GM21515 (cell line): Measurements from ENCODE around the gene PITX1.
"Not testable (repeated sequence)": the region's sequence is repeated elsewhere in the genome, so short reads cannot be mapped to it uniquely, and the experiment has no call there.

Experiments
- ATAC-seq: cut with Tn5 transposase; IDR thresholded peaks from one replicate; pipeline ENCODE4 v1.9.1; 2021; ENCODE audit not compliant: unreplicated experiment

The PITX1 gene

DNA sequence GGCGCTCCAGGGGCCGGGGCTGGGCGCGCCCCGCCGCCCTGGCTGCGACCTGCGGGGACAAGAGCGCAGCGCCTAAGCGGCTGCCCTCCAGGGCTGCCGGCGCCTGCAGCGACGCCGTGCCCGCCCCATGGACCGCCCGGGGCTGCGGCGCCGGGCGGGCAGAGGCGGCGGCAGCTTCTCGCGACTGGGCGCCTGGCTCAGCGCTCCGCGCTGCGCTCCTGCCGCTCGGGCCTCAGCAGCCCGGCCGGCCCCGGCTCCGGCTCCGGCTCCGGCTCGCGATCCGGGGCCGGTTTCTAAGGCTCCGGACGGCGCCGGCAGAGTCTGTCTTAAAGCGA, at the start of gene PITX1:
TSS of gene PITX1 (minus strand) at position 328 of the 335 bp plus-strand sequence. CDS start 347 bp downstream, outside the sequence.
- ATAC-seq, result no peak

DNA sequence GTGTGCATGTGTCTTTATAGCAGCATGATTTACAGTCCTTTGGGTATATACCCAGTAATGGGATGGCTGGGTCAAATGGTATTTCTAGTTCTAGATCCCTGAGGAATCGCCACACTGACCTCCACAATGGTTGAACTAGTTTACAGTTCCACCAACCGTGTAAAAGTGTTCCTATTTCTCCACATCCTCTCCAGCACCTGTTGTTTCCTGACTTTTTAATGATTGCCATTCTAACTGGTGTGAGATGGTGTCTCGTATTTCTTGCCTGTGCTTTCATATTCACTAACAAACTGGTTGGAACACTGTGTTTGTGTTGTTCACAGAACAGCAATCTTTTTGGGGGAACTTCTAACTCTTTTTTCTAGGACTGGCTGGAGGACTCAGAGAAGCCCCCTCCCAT, 49.3 kb upstream of the PITX1 start:
- ATAC-seq, result not testable (repeated sequence)

DNA sequence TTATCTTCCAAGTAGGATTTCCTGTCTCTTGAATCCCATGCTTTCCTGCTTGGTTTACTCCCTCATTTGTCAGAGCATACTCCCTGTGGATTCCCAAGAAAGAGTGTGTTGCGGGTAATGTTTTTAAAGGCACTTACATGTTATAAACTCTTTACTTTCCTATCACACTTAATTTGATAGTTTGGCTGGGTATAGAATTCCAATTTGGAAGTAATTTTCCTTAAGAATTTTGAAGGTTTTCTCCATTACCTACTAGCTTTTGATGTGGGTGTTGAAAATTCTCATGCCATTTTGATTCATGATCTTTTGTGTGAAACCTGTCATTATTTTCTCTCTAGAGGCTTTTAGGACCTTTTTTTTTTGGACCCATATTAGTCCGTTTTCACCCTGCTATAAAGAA, 47.2 kb upstream of the PITX1 start:
- no peak for ATAC-seq

DNA sequence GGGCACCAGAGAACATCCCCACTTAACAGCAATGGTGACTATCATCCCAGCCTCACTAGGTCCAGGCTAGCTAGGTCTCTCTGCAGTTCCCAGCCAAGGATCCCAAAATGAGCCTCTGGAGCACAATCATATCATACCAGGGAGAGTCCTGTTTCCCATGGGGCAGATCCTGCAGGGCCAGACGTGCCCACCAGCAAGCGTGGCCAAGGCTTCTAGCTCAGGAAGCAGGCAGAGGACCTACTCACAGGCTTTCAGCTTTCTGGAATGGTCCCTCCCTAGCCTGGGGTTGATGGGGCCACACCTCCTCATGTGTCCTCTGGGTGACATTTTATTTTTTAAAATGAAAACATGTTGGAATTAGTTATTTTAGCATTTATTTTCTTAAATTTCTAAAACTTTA, 45.7 kb upstream of the PITX1 start:
- ATAC-seq, result no peak

DNA sequence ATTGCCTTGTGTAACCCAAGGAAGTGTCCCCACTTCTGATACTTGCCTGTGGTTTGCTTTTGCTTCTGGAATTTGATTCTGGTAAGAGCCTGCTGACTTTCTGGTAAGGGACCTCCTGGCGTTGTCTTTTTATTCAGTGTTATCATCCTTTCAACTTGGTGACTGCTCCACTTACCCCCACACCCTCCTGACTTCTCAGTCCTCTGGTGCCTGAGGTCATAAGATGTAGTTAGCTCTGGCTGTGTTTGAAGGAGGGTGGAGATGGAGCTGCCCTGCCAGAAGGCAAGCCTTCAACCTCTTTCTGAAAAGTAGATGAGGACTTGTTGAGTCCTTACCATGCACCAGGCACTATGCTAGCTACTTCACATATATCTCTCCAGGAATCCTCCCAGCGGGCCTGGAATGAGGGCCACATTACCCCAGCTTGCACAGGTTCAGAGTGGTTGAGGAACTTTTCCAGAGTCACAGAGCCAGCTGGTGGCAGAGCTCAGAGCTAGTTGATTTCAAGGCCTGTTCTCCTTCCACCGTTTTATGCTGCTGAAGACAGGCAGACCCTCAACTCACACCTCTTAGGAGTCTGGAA, 45.2 kb upstream of the PITX1 start:
- no peak for ATAC-seq

DNA sequence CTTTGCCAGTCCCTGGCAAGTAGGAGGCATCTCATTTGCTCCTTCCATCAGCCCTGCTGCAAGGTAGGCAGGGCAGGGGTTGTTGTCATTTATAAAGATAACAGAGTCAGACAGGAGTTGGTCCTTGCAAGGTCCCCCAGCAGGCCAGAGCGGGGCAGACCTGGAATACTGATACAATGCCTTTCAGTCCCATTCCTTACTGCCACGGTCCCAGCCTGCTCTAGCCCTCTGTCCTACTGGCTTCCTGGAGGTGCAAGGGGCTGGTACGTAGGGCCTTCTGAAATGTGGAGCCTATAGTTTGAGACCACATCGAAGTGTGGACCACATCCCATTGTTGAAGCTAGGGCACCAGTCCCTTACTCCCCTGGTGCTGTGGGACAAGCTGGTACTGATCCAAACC, 42.8 kb upstream of the PITX1 start:
- no peak for ATAC-seq

DNA sequence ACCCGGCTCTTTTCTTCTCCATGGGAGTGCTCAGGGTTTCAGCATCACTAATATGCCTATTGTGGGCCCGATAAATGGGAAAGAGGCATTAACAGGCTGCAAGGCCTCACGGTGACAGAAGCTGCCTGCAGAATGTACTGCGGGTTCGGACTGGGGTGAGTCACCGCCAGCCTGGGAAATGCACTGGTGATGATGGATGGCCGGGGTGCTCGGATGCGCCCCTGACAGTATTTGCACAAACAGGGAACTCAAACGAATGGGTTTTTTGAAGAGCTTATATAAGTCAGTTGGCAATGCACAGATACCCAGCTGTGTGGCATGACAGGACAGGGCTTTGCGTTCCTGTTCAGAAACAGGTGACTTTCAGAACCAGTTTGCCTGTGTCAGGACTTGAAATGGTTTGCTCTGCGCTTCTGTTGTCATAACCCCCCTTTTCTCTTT, 42.0 kb upstream of the PITX1 start:
- no peak for ATAC-seq

DNA sequence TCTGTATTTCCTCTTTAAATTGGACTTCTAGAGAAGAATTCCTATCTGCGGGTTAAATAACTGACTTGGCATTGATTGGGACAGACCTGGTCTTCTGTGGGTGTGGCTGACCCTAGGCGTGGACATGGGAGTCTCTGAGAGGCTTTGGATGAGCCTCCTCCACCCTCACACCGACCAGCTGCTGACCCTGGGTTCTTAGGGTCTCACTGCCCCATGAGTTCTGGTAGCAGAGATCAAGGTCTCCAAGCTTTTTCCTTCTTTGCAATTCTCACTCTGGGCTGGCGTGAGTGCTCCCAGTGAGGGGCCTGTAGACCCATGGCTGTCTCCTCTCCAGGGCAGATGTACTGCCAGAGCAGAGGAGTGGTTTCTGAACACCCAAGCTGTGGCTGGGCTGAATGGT, 41.6 kb upstream of the PITX1 start:
- no peak for ATAC-seq

DNA sequence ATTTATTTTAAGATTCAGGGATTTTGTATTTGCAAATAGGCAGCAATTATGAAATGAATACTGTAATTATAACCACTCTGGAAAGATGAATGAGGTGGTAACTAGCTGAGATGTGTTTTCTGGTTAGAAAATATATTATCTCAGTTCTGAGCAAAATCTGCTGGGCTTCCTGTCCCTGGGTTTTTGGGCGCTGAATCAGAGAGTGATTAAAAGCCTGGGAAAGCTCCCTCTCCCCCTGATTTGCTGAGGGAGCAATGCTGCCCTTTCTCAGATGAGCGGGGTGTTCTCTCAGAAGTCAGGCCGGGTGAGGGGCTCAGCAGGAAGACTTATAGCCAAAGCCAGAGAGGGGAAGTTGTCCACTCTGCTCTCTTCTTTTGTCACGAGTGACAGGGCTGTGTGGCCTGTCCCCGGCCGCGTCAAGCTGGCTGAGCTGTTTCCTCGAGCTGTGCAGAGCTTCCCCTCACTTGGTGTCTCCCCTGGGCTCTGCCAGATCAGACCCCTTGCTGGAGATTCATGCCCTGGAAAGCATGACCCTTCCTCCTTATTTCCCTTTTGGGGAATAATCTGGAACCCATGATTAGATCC, 39.8 kb upstream of the PITX1 start:
- ATAC-seq, result no peak

DNA sequence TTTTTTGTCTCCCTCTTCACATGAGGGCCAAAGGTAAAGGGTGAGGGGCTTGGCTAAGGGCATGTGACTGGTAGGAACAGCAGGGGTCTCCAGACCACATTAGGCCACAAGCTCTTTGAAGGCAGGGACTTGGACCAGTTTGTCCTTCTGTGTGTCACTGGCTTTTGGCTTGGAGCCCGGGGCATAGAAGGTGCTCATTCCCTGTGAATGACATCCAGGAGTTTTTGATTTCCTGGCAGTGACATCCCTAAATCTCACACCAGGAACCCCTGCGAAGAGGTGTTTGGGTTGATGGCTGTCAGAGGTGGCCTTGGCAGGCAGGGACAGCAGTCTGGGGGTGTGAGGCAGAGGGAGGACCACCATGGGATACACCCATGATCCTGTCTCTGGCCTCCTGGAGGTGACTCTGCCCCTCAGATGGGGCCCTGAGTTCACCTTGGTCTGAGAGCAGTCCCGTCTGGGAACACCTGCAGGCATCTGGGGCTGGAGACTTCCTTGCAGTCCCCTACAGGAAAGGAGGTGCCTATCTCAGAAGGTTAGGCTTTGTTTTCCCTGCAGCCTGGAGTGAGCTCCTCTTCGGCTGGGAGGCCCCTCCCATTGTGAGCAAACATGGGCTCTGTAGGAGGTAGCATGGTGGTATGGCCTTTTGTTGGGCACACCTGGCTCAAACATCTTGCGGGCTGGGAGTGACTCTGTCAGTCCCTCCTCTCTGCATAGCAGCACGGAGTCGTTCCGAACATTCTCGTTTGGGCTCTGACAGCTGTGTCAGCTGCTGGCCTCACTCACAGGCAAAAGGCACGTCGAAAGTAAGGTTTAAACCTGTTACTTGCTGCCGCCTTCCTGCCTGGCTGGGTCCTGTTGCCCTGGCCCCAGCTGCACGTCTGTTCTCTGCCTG, 38.6 kb upstream of the PITX1 start:
- no peak for ATAC-seq

DNA sequence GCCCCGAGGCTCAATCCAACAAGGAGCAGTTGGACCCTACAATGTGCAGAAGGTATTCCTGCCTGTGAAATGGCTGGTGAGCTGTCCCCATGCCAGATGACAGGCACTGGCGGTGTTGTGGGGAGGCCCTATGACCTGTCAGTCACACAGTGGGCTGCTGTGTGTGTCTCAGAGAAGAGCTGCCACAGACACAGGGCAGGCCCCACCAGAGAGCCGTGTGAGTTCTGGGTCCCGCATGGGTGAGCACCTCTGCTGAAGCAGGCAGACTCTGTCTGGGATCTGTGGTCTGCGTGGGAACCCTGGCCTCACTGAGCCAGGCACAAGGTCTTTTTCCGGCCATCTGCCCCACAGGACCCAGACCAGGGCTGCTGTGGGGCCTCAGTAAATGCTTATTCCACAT, 37.3 kb upstream of the PITX1 start:
- ATAC-seq, result no peak

DNA sequence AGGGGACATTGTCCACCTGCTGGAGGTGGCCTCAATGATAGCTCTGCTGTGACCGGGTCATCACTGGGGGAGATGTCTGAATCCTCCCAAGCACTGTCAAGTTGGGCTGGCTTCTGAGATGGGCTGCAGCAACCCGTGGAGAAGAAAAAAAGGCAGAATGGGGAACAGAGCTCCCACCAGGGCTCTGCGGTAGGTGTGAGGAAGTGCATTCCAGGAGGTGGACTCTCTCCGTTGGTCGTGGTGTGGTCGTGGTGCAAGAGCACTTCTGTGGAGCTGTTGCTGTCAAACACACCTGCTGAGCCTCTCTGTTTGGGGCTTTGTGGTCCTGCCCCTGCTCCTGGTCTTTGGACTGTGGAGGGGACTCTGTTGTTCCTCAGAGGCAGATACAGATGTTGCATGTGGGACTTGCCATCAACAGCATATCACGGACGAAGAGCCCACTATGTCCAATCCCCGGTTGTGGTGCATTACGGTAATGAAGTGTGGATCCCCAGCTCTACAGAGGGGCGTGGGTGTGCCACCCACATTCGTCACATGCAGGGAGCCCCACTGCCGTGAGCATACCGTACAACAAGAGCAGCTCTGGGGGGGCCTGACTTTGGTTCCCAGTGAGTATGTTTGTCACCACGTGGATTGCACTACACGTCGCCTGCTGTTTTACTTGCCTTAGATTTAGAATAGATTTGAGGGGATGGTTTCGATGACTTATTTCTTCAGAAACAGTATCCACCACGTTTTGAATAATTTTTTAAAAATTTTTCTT, 36.0 kb upstream of the PITX1 start:
- ATAC-seq, result no peak

DNA sequence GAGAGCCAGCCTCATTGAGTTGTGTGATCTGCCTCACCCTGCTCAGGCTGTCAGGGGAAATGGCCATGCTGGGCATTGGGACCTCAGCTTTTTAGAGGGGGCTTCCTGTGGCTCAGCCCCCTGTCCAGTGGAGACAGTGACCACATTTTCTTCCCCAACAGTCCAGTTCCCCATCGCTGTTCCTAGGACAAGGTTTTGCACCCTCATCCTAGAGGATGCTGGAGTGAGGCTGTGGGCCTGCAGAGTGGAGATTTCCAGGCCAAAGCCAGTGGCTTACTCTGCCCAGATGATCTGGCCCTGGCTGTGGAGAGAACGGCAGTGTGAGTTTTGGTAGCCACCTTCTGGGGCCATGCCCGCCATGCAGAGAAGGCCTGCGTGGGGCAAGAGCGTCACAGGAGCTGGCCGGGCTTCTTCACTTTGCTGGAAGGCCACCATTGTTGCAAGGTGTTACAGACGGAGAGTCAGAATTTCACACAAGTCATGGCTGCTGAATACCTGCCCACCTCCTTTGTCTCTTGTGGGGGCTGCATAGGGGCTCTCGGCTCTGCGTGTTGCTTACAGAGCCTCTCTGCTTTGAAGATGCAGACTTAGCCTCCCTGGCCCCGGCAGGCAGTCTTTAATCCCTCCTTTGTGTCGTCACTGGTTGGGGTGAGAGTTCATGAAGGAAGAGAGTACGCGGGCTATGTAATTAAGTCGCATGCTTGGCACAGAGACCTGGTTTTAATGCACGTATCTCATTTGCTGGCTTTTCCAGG, 35.2 kb upstream of the PITX1 start:
- no peak for ATAC-seq

DNA sequence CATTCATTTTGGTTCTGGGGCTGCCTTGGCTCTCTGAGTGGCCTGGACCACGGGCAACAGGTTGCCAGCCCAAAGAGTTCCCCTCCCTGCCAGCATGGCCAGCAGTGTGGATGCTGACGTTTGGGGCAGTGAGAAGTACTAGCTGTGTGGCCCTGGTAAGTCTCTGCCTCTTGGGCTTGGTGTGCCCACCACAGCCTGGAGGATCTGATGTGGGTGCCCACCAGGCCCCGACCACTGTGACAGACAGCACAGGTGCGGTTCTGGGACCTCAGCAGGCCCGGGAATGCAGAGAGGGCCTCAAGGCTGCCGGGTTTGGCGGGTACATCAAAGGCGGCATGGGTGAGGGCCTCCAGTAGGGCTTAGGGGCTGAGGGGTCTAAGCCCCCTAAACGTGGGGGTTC, 33.6 kb upstream of the PITX1 start:
- no peak for ATAC-seq

DNA sequence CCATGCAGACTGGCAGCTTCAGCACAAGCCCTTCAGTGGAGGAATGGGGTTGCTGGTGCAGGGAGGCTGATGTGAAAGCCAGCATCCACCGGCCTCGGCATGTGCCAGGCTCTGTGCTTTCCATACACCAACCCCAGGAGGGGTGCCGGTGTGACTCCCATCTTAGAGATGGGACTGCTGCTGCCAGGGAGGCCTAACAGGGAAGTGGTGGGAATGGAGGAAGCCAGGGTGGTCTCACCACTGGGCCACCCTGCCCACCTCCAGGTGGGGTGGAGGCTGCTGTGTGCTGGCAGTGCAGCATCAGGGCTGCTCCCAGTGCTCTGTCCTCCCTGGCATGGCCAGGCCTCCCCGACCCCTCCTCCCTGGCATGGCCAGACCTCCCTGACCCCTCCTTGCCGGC, 32.8 kb upstream of the PITX1 start:
- no peak for ATAC-seq

DNA sequence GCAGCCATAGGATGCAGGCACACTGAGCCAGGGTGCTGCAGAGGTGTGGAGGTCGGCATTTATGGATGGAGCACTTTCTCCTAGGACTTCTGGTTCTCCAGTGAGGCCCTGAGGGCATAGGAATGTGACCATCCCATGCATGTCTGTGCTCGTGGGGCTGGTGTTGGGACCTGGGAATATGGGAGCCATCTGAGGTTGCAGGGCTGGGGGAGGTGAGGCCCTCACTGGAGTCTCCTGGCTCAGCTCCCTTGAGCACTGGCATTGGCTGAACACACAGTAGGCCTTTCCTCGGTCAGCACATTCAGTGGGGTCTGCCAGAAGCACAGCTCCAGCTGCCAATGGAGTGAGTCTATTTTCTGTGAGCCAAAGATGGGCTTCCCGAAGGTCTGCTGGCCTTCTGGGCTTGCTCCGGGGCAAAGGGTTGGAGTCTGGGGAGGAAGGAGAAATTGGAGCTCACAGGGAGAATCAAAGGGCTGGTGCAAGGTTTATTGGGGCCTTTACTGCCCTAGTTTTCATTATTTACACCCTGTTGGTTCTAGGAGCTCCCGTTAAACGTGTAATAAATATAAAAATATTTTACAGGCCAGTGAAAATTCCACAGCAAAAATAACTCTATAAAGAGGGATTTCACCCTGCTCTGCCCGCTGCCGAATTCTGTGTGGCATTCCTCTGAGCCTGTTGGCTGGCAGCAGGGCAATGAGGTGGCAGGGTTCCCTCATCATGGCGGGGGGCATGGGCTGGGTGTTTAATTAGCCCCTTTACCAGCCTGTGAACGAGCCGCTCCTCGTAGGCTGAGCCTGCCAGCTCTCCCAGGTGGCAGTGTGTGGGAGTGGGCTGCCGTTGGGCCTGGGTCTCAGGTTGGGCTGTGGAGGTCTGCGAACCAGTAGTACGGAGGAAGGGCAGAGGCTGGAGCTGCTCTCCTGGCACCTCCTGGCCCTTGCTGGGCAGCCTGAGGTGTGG, 31.6 kb upstream of the PITX1 start:
- ATAC-seq, result no peak

DNA sequence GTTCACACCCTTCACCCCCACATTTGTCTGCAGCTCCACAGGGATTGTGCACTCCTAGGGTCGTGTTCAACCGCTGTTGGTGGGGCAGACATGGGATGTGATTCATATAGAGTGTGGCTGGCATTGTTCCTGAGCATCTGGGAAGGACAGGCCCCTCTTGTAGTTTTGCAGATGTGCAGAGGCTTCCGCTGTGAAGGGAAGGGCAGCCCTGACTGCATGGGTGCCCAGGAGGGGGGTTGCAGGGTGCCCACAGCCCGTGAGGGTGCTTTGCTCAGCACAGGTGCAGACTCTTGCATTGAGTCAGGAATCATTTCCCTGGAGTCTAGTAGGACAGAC, 30.2 kb upstream of the PITX1 start:
- ATAC-seq, result no peak

DNA sequence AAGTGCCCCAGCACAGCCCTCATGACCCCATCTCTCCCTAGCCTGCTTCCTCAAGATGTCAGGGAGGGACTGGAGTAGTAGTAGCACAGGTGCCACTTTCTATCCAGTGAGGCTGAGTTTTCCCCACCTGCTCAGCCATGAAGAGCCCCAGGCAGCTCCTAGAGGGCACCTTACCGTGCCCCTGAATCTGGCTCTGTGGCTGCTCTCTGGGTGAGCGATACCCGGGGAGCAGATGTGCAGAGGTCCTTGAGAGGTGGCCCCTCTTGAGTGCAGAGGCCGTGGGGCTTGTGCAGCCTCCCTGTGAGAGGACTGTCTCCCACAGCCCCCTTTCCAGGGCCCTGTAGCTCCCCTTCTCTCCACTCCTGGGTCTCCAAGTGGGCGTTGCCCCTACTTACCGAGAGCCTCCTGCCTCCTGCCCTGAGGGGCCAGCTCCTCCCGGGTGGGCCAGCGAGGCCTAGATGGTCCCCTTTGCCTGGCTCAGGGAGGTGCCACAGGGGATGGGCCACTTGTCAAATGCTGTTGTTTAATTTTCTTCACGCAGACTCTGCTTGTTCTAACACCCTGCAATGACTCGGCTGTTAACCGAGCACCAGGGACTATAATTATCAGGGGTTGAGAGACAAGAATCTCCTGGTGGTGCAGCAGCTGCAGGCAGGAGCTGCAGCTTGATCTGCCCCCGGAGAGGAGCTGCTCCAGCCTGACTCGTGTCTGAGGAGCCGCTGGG, 29.6 kb upstream of the PITX1 start:
- ATAC-seq, result no peak

DNA sequence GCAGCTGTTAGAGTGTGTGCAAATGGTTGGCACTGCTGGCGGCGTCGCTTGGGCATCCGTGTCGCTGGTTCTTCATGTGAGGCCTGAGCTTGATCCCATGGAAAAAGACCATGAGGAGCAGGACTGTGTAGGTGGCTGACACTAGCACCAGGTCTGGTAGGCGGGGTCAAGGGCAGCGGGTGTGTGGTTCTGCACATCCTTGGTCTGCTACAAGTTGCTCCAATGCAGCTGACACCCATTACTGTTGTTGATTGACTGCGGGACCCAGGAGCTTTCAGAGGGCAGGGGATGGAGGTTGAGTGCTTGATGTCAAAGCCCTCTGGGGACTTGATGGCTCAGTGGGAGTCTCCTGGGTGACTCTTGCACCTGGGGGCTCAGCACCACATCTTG, 29.0 kb upstream of the PITX1 start:
- no peak for ATAC-seq
